HEK293T (cell line): ENCODE results near the gene HNRNPU.

ENCODE experiments used
- CTCF ChIA-PET: fragments of 350-600 bp; formaldehyde crosslinking; extraction: SDS; loops from one replicate; lab custom pipeline; 2021; ENCODE audit warnings: antibody characterized with exemption, inconsistent platforms; lab: Yijun Ruan, JAX
- POLR2A ChIA-PET: fragments of 350-600 bp; formaldehyde crosslinking; extraction: SDS; loops from one replicate; lab custom pipeline; 2020; ENCODE audit warnings: antibody characterized with exemption, inconsistent platforms; lab: Yijun Ruan, JAX
- DNase-seq: peaks from one replicate; pipeline ENCODE4 v3.0.0; 2012; ENCODE audit warnings: mixed read lengths; ENCODE audit errors: extremely low spot score
- ARNT ChIP-seq: fragments of 450-650 bp; IDR thresholded peaks from 2 replicates; pipeline ENCODE4 v1.6.1; 2017; ENCODE audit warnings: mild to moderate bottlenecking
- BHLHE40 ChIP-seq: fragments of 450-650 bp; IDR thresholded peaks from 2 replicates; pipeline ENCODE4 v1.6.1; 2016; ENCODE audit warnings: mild to moderate bottlenecking, moderate library complexity, borderline replicate concordance
- CTBP1 ChIP-seq: fragments of 450-650 bp; IDR thresholded peaks from 2 replicates; pipeline ENCODE4 v1.6.1; 2016; ENCODE audit warnings: borderline replicate concordance
- ELF4 ChIP-seq: fragments of 450-650 bp; IDR thresholded peaks from 2 replicates; pipeline ENCODE4 v1.6.1; 2017; ENCODE audit warnings: antibody characterized with exemption
- FOXA1 ChIP-seq: fragments of 450-650 bp; IDR thresholded peaks from 2 replicates; pipeline ENCODE4 v1.6.1; 2016; ENCODE audit warnings: mild to moderate bottlenecking
- FOXK2 ChIP-seq: fragments of 450-650 bp; IDR thresholded peaks from 2 replicates; pipeline ENCODE4 v1.6.1; 2016; ENCODE audit warnings: mild to moderate bottlenecking
- FOXM1 ChIP-seq: fragments of 450-650 bp; IDR thresholded peaks from 2 replicates; pipeline ENCODE4 v1.6.1; 2017; ENCODE audit warnings: mild to moderate bottlenecking, borderline replicate concordance
- HDGF ChIP-seq: fragments of 450-650 bp; IDR thresholded peaks from 2 replicates; pipeline ENCODE4 v1.6.1; 2017; ENCODE audit warnings: antibody characterized with exemption, borderline replicate concordance
- L3MBTL2 ChIP-seq: fragments of 450-650 bp; conservative IDR thresholded peaks from 2 replicates; pipeline ENCODE4 v1.6.1; 2016; ENCODE audit warnings: mild to moderate bottlenecking
- LEF1 ChIP-seq: fragments of 450-650 bp; IDR thresholded peaks from 2 replicates; pipeline ENCODE4 v1.6.1; 2017; ENCODE audit warnings: mild to moderate bottlenecking, borderline replicate concordance
- NFRKB ChIP-seq: fragments of 450-650 bp; IDR thresholded peaks from 2 replicates; pipeline ENCODE4 v1.6.1; 2016; ENCODE audit warnings: mild to moderate bottlenecking, moderate library complexity
- SP1 ChIP-seq: fragments of 450-650 bp; IDR thresholded peaks from 2 replicates; pipeline ENCODE4 v1.6.1; 2017
- SUZ12 ChIP-seq: fragments of 450-650 bp; IDR thresholded peaks from 2 replicates; pipeline ENCODE4 v1.6.1; 2016; ENCODE audit warnings: mild to moderate bottlenecking
- TARDBP ChIP-seq: fragments of 450-650 bp; IDR thresholded peaks from 2 replicates; pipeline ENCODE4 v1.6.1; 2016
- ZNF384 ChIP-seq: fragments of 450-650 bp; IDR thresholded peaks from 2 replicates; pipeline ENCODE4 v1.6.1; 2016
- TF ChIP-seq, protein P1 (sequence below): fragments of 450-650 bp; IDR thresholded peaks from 2 replicates; pipeline ENCODE4 v1.6.1; 2016

Gene HNRNPU

GRCh38 chr1:244844155-244845121, 19.9 kb downstream of the HNRNPU start:
- CTCF ChIA-PET, result interaction anchor here (0.6 kb wide), 1 partner anchor 241 kb away, joined by 5 read pairs; no protein-coding TSS in a partner anchor
- DNase-seq, result no peak
- no peak for TF ChIP-seq L3MBTL2
- no peak for TF ChIP-seq ELF4
- no peak for TF ChIP-seq HDGF
- POLR2A ChIA-PET, result interaction anchor here (1.3 to 1.5 kb wide), 2 partner anchors 10 to 18 kb away, joined by 4 read pairs; no protein-coding TSS in a partner anchor

GRCh38 chr1:244843148-244843978, 21.0 kb downstream of the HNRNPU start:
- ChIA-PET CTCF (interaction anchor here (0.6 kb wide), 1 partner anchor 240 kb away, joined by 5 read pairs; no protein-coding TSS in a partner anchor), POLR2A (interaction anchor here (1.3 to 1.5 kb wide), 2 partner anchors 9 to 19 kb away, joined by 4 read pairs; no protein-coding TSS in a partner anchor)

GRCh38 chr1:244841273-244841927, 22.9 kb downstream of the HNRNPU start:
- TF ChIP-seq ZNF384 (no peak), SP1 (no peak), LEF1 (no peak), ELF4 (no peak), FOXK2 (no peak), TARDBP (no peak), L3MBTL2 (no peak), CTBP1 (no peak), SUZ12 (no peak), ARNT (no peak), BHLHE40 (no peak), NFRKB (no peak), FOXM1 (no peak), HDGF (no peak), FOXA1 (no peak)
- TF ChIP-seq, protein P1, sequence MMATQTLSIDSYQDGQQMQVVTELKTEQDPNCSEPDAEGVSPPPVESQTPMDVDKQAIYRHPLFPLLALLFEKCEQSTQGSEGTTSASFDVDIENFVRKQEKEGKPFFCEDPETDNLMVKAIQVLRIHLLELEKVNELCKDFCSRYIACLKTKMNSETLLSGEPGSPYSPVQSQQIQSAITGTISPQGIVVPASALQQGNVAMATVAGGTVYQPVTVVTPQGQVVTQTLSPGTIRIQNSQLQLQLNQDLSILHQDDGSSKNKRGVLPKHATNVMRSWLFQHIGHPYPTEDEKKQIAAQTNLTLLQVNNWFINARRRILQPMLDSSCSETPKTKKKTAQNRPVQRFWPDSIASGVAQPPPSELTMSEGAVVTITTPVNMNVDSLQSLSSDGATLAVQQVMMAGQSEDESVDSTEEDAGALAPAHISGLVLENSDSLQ, result no peak
- CTCF ChIA-PET, result interaction anchor here (0.9 to 2.0 kb wide), 2 partner anchors 201 to 219 kb away, joined by 3 to 9 read pairs; no protein-coding TSS in a partner anchor
- POLR2A ChIA-PET, result interaction anchor here (9.6 kb wide), 1 partner anchor 21 kb away, joined by 127 read pairs; the partner anchor contains the start of gene HNRNPU
- no peak for DNase-seq

More at GRCh38 chr1:244843148-244843978, 21.0 kb downstream of the HNRNPU start:
- DNase-seq, result no peak
- TF ChIP-seq LEF1, result no peak
- 0 out of 2 replicates have a peak, but pooled peaks have one; percentile 5 for TF ChIP-seq FOXM1
- no peak for TF ChIP-seq ELF4
- TF ChIP-seq, protein P1, result no peak
- no peak for TF ChIP-seq FOXA1
- TF ChIP-seq L3MBTL2, result no peak
- TF ChIP-seq SP1, result no peak
- TF ChIP-seq NFRKB, result no peak

DNA sequence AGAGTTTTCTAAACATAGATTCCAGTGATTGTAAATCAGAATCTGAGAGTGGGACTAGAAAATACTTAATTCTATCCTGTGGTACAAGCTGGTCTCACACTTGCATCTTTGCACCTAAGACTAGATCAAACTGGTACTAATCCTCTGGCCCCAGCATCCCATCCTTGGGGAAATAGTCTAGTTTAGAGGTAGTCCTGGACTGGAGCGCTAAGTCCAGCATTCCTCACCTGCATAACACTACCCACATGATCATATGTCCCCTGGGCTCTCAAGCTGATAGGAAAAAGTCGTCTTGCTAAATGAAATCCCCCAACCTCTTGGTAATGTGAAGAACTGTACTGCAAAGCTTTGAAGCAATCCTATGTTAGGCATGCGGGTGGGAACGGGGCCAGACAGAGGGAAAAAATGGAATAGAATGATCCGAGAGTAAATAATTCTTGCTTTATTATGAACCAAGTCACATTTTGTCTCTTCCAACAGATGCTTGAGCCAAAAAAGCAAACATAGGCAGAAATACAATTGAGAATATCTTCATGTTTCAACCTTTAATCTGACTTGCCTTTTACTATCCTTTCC, 24.0 kb downstream of the HNRNPU start:
- TF ChIP-seq ZNF384 (no peak), HDGF (no peak), FOXA1 (no peak), BHLHE40 (no peak), LEF1 (no peak), FOXM1 (no peak), ELF4 (no peak), ARNT (no peak), SP1 (no peak), TARDBP (no peak), CTBP1 (no peak), NFRKB (no peak), L3MBTL2 (no peak), FOXK2 (no peak), SUZ12 (no peak)
- TF ChIP-seq, protein P1, result no peak
- CTCF ChIA-PET, result interaction anchor here (2.0 kb wide), 1 partner anchor 202 kb away, joined by 9 read pairs; no protein-coding TSS in a partner anchor
- no peak for DNase-seq
- POLR2A ChIA-PET, result interaction anchor here (1.3 to 9.6 kb wide), 2 partner anchors 22 to 131 kb away, joined by 3 to 127 read pairs; partner anchors contain the start of gene HNRNPU
